NCI-H510A treated with DMSO at 0.1 percent for 48 hours (cell line): ENCODE data around the gene DCLRE1C.
"Not testable (repeated sequence)": the region's sequence is repeated elsewhere in the genome, so short reads cannot be mapped to it uniquely, and the experiment has no call there.

Experiments
- DNase-seq: peaks from one replicate; lab custom pipeline; 2025; lab: John Stamatoyannopoulos, UW

Gene DCLRE1C

DNA sequence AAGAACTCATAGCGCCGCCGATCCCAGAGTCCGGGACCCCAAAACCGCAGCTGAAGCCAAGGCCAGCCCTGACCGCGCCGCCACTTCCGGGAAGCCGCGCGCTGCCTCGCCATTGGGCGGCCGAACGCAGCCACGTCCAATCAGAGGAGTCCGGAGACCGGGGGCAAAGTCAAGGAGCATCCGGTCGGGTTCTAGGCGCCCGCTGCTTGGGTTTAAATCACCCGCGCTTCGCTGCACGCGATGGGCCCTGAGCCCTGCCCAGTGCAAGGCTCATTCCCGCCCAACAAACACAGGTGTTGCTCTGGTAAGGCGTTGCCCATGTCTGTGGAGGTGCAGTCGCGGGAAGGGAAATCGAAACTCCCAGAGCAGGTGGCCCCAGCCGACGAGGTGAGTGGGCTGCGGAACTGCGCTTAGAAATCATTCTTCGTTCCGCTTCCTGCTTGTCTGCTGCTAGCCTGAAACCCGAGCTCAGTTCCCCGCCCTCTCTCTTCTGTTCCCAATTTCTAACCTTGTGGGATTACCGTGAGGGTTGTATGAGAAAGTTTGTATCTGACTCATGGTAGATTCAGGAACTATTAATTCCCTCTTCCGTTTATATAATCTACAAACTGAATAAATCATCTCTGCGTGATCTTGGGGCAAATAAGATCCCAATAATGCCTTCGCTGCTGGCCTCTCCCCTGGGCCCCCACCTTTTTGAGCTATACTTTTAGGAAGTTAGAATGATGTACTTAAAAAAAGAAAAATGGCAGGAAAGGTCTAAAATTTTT is at the start of gene DCLRE1C:
DCLRE1C (minus strand) TSS at position 96 of the 770 bp plus-strand sequence; CDS start at position 10, 86 bp downstream.
- DNase-seq: peak; percentile 87

DNA sequence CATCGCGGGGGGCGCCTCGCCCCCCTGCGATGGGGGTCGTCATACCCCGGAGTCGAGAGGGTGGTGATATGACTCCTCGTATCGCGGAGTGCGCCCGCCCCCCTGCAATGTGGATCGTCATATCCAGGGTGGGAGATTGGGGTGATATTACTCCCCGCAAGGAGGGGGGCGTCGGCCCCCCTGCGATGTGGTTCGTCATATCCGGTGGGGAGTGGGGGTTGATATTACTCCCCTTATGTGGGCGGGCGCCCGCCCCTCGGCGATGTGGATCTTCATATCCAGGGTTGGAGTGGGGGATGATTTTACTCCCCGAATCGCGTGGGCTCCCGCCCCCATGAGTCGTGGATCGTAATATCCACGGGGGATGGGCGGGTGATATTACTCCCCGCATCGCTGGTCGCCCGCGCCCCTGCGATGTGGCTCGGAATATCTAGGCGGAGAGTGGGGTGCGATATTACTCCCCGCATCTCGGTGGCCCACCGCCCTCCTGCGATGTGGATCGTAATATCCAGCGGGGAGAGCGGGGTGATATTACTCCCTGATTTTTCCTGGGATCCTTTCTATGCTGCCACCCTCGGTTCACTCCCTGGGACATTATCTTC is 42.2 kb upstream of the DCLRE1C start:
- no peak for DNase-seq

DNA sequence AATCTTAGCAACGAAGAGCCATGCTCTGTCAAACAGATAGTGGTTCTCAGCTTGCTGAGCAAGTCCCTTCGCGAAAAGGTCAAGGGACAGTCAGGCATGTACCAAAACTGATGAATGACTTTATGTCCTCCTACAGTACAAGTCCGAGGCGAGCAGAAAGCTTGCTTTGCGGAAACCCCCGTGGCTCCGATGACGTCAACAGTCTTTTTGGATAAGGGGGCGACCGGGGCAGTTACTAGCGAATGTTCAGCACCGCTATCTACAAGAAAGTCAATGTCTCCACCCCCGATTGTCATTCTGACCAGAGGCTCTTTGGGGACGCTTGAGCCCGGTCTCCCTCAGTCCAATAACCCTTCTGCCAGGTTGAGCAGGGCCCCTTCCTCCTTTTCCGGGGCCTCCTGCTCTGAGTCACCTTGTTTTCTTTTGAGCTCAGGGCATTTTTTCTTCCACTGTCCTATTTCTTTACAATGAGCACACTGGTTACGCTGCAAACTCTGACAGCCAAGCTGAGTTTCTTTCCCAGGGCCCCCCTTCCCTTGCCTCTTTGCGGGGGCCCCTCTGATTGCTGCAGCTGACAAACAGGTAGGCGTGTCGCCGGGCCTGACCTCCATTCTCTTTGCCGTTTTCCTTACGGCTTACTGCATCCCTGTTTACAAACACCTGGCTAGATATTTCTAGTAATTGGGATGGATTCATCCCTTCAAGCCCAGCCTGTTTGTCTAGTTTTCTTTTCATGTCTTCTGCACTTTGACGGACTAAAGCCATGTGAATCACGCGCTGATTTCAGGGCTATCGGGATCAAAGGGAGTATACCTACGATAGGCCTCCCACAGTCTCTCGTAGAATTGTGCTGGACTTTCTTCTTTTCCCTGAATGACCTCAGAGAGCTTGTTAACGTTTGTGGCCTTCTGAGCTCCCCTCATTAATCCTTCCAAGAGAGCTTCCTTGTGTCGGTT is 39.9 kb upstream of the DCLRE1C start:
- not testable (repeated sequence) for DNase-seq

DNA sequence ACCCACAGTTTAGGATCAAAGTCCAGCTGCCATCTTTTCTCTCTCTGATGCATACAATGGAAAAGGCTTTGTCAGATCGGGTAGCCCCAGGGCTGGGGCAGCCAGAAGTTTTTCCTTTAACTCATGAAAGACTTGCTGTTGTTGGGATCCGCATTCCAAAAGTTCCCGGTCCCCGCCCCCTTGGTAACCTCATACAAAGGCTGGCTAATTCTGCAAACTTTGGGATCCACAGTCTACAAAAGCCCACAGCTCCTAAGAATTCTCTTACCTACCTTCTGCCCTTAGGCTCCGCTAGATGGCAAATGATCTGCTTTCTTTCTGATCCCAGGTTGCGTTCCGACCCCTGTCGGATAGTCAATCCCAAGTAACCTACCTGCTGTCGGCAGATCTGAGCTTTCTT is 38.4 kb upstream of the DCLRE1C start:
- DNase-seq: not testable (repeated sequence)

DNA sequence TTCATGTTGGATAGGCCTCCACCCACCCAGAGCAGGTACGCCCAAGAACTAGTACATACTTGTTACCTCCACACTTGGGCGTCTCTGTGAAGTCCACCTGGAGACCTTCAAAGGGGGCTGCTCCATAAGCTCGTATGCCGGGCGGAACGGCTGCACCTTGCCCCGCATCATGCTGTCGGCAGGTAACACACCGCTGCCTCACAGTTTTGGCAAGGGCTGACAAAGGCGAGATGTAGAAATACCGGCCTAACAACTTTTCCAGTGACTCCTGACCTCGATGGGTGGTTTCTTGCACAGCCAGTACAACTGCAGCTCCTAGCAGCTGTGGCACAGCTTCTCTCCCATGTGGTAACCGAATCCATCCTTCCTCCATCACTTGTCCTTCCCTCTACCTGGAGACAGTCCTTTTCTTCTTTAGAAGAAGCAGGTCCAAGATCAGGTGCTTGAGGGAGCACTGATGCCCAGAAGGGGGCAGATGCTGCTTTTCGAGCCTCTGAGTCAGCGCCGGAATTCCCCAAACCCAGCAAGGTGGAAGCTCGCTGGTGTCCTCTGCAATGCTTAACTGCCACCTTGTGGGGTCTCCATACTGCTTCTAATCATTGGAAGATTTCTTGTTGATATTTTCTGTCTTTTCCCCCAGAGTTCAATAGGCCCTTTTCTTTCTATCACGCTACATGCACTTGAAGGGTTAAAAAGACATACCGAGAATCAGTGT is 37.3 kb upstream of the DCLRE1C start:
- DNase-seq: not testable (repeated sequence)

DNA sequence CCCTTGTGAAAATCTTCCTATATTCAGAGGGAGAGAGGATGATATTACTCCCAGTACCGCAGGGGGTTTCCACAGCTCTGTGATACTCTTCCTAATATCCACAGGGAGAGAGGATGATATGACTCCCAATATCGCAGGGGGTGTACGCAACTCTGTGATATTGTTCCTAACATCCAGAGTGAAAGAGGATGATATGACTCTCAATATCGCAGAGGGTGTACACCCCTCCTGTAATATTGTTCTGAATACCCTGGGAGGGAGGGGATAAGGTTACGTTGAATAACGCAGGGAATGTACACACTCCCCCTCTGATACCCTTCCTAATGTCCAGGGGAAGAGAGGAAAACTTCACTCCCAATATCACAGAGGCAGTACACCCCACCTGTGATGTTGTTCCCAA is 35.7 kb upstream of the DCLRE1C start:
- not testable (repeated sequence) for DNase-seq

DNA sequence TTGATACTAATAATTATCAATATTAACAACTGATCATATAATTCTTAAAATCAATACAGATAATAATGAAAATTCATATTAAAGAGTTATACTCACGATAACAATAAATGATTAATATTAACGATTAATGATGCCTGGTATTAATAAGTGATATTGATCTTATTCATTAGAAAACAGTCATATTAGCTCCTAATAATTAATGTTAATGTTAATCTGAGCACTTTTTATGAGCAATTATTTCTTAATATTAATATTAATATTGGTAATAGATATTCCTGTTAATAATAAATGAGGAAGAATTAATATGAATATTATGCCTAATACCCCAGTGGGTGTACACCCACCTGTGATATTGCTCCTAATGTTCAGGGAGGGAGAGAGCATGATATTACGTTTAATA is 28.8 kb upstream of the DCLRE1C start:
- no peak for DNase-seq

DNA sequence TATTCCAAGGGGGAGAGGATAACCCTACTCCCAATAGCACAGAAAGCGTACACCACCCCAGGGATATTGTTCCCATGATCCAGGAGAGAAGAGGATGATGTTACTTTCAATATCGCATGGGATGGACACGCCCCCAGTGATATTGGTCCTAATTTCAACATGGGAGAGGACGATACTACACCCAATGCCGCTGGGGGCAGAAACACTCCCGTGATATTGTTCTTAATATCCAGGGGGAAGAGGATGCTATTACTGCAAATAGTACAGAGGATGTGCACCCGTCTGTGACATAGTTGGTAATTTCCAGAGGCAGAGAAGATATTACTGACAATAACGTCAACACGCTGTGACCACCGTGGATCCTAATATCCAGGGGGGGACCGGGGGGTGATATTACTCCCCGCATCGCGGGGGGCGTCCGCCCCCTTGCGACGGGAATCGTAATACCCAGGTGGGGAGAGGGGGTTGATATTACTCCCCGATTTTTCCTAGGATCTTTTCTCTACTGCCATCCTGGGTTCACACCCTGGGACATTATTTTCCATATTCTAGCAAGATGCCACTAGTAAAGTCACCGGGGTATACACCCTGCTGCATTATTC is 21.9 kb upstream of the DCLRE1C start:
- DNase-seq: no peak

DNA sequence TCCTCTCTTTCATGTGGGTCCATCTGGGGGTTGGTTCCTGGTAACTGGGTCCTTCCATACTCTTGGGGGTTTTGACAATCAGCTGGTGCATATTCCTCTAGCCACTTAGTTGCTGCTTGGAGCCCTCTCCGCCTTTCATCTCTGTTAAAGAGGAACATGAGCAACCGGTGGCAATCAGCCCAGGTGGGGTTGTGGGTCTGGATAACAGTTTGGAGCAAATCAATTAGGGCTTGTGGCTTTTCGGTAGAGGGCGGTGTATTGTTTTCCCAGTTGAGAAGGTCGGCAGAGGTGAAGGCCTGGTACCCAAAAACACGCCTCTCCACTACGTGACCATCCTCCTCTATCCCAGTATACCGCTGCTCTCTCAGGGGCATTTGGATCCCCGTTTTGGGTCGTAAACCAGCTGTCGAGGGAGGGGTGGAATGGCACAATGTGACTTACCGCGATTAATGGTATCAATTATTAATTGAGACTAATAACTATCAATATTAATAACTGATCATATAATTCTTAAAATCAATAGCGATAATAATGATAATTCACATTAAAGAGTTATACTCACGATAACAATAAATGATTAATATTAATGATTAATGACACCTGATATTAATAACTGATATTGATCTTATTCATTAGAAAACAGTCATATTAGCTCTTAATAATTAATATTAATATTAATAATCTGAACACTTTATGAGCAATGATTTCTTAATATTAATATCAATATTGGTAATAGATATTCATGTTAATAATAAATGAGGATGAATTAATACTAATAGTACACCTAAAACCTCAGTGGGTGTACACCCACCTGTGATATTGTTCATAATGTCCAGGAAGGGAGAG is 20.5 kb upstream of the DCLRE1C start:
- not testable (repeated sequence) for DNase-seq

DNA sequence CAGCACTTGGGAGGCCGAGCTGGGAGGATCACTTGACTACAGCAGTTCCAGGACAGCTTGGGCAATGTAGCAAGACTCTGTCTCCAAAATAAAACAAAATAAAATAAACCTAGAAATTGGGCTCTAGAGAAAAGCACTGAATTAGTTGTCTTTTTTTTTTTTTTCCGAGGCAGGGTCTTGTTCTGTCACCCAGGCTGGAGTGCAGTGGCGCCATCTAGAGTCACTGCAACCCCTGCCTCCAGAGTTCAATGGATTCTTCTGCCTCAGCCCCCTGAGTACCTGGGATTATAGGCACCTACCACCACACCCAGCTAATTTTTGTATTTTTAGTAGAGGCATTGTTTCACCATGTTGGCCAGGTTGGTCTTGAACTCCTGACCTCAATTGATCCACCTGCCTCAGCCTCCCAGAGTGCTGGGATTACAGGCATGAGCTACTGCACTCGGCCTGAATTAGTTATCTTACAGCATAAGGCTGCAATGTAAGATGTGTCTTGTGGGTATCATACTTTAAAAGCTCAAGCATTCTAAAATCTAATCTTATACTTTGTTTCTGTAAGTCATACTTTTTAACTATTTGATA is 18.1 kb upstream of the DCLRE1C start:
- DNase-seq: no peak

DNA sequence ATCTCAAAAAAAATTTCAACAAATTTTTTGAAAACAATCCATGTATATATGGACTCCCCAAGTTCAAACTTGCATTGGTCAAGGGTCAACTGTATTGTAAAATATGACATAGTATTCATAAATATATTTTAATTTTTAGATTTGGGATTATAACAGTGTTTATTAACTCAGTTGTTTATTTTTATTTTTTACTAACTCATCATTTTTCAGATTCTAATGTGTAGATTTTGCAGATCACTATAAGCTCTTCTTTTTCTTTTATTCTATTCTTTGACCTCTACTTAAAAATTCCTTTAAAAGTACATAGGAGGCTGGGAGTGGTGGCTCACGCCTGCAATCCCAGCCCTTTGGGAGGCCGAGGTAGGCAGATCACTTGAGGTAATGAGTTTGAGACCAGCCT is 14.0 kb upstream of the DCLRE1C start:
- DNase-seq: no peak

DNA sequence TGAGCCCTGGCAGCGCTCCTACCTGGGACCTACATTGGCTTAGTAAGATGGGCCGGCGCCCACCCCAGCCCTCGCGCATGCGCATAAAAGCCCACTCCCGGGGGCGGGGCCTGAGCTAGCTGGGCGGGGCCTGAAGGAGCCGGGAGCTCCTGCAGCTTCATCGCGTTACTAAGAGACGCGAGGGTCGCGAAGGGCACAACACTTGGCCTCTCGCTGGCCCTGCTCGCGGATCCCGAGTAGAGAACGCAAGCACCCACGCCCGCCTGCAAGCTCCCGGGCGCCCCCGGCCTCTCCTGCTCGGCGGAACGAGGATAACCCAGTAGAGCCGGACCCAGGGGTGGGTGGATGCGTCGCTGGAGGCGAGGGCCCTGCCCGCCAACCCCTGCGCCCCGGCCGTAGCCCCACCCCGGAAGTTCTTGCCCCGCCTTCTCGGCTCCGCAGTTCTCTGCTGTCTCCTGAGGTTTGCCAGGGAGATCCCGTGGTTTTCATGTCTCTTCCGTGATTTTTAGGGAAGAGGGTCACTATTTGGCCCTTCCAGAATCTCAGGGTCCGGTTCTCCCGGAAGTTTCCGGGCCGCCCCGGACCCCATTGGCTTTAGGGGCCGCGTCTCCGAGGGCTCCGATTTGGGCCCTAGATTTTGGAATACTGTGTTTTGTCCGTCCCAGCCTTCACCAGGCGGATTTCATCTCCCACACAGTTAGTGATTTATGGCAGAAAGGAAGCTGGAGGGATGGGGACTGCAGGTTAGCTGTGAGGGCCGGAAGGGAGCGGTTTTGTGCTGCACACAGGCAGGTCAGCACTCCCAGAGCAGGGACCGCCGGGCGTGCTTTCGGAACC is 5.5 kb upstream of the DCLRE1C start, which contains the start of gene MEIG1:
MEIG1 (plus strand) TSS at position 168 of the 837 bp plus-strand sequence. CDS start 7,081 bp downstream, outside the sequence.
- DNase-seq: peak; percentile 80

DNA sequence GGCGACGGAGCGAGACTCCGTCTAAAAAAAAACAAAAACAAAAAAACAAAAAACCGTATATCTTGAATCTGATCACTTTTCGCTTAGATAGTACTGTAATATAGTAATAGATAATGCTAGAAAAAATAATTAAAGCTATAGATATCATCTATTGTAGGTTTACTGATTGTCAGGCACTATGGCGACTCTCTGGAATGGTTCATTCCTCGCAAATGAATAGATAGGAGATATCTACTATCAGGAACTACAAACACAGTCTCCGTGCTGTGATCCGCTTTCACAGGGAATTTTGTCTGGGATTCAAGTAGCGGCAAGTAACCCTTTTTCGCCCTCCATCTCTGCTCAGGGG is 5.0 kb upstream of the DCLRE1C start:
- DNase-seq: no peak

DNA sequence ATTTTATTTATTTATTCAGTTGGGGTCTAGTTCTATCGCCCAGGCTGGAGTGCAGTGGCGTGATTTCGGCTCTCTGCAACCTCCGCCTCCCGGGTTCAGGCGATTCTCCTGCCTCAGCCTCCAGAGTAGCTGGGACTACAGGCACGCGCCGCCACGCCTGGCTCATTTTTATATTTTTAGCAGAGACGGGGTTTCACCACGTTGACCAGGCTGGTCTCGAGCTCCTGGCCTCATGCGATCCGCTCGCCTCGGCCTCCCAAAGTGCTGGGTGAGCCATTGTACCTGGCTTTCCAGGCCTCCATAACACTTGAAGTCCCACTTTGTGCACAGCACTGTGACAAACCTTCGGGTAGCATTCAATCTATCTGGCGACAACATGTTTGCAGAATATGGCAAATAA is 1.0 kb upstream of the DCLRE1C start:
- no peak for DNase-seq

DNA sequence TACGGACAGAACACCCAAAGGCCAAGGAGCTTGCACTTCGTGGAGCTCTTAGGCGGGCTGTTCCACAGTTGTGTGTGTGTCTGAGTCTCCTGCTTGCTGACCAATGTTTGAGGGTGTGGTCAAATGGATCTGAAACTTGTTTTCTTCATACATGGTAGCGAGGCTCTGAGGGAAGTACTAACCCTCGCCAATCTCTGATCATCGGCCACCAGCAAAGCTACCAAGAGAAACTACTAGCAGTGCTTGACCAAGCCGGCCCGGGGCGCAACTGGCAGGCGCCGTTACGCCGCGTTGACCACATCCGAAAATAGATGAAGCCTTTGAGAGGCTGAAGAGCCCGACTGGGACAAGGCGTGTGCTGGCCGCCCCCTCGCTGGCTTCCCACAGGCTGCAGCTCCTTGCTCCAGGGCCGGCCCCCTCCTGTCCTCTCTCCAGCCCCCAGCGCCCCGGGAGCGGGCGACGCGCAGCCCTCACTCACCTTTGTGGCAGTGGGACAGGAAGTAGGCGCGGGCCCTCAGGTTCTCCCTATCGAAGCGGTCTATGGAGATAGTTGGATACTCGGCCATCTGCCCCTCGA is 384 bp downstream of the DCLRE1C start:
- DNase-seq: peak; percentile 32

DNA sequence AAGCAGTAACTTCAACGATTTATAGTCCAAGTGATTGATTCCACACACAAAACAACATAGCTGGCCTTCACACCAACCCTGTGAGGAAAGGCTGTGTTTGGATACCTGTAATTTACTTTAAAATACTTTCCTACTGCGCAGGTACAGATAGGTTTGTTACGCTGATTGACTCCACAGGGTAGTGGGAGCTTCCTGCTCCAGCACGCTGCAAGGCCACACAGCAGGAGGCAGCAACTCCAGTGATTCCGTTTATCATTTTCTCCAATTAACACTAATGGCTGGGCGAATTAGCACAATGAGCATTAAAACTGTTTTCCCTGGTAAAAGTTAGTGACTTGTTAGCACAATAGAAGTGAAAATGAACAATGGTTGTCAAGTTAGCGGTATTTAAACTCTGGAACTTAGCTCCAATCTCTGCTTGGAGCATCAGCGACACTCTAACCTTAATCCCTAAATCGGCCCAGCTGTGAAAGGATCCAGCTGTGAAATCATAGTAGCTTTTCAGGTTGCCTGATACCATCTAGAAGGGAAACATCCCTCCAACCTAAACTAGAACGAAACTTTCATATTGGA is 959 bp downstream of the DCLRE1C start:
- DNase-seq: no peak

DNA sequence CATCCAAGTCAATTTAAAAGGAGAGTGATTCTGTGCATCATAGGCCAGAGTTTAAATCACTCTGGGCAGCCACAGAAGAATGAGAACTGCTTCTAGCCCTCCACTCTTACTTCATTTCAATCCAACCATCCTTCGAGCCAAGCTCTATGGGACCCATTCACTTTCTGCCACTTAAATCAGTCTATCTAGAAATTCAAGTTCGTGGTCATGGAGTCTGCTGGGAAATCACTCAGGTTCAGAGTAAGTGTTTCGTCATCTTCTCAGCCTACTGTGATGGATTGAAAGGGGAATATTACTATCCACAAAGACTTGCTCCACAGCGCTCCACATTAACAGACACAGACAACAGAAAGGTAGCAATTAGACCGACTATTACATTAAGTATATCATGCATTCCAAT is 4.6 kb downstream of the DCLRE1C start:
- DNase-seq: no peak

DNA sequence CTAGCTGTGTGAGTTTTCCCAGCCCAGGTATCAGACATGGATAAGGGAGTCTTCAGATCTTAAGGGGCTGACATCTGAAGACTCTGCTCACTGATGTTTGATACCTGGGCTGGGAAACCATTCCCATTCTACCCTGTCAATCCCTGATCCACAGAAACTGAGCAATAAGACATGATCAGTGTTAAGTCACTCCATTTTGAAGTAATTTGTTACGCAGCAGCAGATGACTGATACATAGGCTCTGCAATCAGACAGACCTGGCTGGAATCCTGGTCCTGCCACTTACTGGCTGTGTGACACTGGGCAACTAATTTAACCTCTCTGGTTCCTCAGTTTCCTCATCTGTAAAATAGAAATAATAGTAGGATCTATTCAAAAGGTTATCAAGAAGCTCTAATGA is 6.6 kb downstream of the DCLRE1C start:
- no peak for DNase-seq
